Measurements from ENCODE around the gene IPO11. TPM values are rescaled to one million over a fixed set of nuclear protein-coding genes. Genes with fewer than 3 reads are reported as not detected.

IPO11 gene
- total and polyA plus RNA-seq, 2 of the 13 experiments (the other 11 are each of a cell fraction or from before 2014, with no cell fraction given): 13.9 to 24.4 TPM

DNA sequence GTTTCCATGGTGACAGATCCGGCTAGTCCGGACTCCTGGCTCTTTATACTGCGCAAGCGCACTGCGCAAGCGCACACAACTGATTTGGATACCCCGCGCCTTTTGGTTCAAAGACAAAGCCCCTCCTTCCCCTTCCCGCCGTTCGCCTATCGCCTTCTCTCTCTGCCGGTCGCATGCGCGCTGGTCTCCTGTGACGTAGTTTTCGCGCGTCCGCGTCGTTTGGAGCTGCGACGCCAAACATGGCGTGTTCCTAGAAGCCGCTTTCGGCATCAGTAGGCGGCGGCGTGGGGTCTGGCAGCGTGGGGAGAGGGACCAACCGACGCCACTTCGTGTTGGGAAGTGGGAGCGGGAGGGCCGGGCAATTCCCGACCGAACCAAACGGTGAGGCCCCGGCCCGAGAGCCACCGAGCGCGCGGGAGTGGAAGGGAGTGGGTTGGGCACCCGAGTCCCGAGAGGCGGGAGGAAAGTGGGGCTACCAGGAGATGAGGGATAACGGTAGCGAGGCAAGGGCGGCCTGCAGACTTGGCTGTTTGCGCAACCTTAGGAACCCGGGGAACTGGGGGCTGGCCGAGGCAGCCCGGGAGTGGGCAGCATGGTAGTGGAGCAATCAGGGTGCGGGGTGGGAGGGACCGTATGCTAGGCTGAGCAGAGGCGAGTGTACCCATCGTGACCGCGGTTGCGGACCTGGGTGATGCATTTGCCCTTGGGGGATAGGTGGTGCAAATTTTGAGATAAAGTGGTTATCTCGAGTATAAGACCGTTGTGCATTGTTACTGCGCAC, at the start of gene IPO11 (continued):
- TF ChIP-seq GLI4 (CRISPR knock-in tag; IDR thresholded peaks at IDR 0.05; ENCODE audit: borderline replicate concordance) (peak; percentile 30; the same call in 1 of the 2 replicates), ZSCAN12 (CRISPR knock-in tag; IDR thresholded peaks at IDR 0.05) (no peak), ATF3 (CRISPR knock-in tag; IDR thresholded peaks at IDR 0.05) (no peak), PLRG1 (conservative IDR thresholded peaks at IDR 0.05) (no peak), CC2D1A (CRISPR knock-in tag; IDR thresholded peaks at IDR 0.05) (no peak), FOSL1 (CRISPR knock-in tag; IDR thresholded peaks at IDR 0.05; ENCODE audit: borderline replicate concordance) (no peak), MIER2 (CRISPR knock-in tag; IDR thresholded peaks at IDR 0.05) (no peak), KAT2B (IDR thresholded peaks at IDR 0.05; ENCODE audit: borderline replicate concordance, low read depth, low read length) (no peak), MTF2 (CRISPR knock-in tag; IDR thresholded peaks at IDR 0.05; ENCODE audit: borderline replicate concordance) (peak; percentile 64; the same call in 1 of the 2 replicates), POLR2A (IDR thresholded peaks at IDR 0.05; ENCODE audit: insufficient read depth in 1 of 2, low read depth in 2 of 2, low read length in 2 of 2) (peak; percentile 71 to 83), SP5 (CRISPR knock-in tag; IDR thresholded peaks at IDR 0.05; ENCODE audit: borderline replicate concordance, low read depth) (0 out of 2 replicates have a peak, but pooled peaks have one; percentile 13), ZNF550 (CRISPR knock-in tag; IDR thresholded peaks at IDR 0.05; ENCODE audit: borderline replicate concordance) (no peak), MEIS2 (CRISPR knock-in tag; IDR thresholded peaks at IDR 0.05) (no peak), CEBPG (CRISPR knock-in tag; IDR thresholded peaks at IDR 0.05) (no peak; the same call in 1 of the 2 replicates), PTBP1 (IDR thresholded peaks at IDR 0.05; ENCODE audit: low read depth, low read length, poor library complexity, severe bottlenecking) (no peak), LCORL (IDR thresholded peaks at IDR 0.05) (no peak), LCORL (CRISPR knock-in tag; IDR thresholded peaks at IDR 0.05) (peak; percentile 55), SIN3B (IDR thresholded peaks at IDR 0.05; ENCODE audit: low read length) (peak; percentile 98), SMAD1 (CRISPR knock-in tag; IDR thresholded peaks at IDR 0.05; ENCODE audit: borderline replicate concordance, low read depth) (no peak)
- TF ChIP-seq, protein P1, sequence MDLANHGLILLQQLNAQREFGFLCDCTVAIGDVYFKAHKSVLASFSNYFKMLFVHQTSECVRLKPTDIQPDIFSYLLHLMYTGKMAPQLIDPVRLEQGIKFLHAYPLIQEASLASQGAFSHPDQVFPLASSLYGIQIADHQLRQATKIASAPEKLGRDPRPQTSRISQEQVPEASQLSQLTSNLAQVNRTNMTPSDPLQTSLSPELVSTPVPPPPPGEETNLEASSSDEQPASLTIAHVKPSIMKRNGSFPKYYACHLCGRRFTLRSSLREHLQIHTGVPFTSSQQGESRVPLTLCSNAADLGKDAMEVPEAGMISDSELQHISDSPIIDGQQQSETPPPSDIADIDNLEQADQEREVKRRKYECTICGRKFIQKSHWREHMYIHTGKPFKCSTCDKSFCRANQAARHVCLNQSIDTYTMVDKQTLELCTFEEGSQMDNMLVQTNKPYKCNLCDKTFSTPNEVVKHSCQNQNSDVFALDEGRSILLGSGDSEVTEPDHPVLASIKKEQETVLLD (CRISPR knock-in tag; IDR thresholded peaks at IDR 0.05; ENCODE audit: low read depth): no peak
- TF ChIP-seq, protein P2, sequence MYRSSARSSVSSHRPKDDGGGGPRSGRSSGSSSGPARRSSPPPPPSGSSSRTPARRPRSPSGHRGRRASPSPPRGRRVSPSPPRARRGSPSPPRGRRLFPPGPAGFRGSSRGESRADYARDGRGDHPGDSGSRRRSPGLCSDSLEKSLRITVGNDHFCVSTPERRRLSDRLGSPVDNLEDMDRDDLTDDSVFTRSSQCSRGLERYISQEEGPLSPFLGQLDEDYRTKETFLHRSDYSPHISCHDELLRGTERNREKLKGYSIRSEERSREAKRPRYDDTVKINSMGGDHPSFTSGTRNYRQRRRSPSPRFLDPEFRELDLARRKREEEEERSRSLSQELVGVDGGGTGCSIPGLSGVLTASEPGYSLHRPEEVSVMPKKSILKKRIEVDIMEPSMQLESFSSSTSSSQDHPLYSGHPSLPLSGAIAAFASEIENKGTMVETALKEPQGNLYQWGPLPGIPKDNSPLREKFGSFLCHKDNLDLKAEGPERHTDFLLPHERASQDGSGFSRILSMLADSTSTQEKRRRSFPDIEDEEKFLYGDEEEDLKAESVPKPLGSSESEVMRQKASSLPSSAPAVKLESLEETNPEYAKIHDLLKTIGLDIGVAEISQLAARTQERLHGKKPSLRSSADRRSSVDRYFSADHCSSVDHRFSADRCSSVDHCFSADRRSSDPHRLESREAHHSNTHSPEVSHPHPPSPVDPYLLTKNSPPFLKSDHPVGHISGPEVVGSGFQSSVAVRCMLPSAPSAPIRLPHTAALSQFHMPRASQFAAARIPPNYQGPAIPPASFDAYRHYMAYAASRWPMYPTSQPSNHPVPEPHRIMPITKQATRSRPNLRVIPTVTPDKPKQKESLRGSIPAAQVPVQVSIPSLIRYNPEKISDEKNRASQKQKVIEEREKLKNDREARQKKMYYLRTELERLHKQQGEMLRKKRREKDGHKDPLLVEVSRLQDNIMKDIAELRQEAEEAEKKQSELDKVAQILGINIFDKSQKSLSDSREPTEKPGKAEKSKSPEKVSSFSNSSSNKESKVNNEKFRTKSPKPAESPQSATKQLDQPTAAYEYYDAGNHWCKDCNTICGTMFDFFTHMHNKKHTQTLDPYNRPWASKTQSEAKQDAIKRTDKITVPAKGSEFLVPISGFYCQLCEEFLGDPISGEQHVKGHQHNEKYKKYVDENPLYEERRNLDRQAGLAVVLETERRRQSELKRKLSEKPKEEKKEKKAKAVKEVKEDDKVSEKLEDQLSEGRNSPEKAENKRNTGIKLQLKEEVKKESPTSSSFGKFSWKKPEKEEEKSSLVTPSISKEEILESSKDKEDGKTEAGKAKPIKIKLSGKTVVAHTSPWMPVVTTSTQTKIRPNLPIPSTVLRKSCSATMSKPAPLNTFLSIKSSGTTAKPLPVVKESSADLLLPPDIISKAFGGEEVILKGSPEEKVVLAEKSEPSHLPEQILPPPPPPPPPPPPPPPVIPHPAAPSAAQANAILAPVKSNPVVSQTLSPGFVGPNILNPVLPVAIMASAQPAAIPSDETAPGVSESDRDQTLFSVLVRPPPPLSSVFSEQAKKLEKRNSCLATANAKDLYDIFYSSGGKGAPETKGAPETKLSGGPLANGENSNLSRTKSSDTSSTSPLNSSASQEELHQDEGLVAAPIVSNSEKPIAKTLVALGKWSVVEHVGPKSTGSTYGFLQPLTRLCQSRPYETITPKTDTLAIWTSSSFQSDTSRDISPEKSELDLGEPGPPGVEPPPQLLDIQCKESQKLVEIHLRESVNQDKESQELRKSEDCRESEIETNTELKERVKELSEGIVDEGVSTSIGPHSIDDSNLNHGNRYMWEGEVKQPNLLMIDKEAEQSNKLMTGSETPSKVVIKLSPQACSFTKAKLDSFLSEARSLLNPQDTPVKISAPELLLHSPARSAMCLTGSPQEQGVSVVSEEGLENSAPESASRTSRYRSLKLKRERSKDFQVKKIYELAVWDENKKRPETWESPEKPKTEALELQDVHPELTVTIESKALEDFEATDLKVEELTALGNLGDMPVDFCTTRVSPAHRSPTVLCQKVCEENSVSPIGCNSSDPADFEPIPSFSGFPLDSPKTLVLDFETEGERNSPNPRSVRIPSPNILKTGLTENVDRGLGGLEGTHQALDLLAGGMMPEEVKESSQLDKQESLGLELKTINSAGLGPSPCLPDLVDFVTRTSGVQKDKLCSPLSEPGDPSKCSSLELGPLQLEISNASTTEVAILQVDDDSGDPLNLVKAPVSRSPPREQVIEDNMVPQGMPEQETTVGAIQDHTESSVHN (CRISPR knock-in tag; IDR thresholded peaks at IDR 0.05): no peak

All from HepG2 (cell line).